ENCODE data around the gene CDH11. TPM values are rescaled to one million over a fixed set of nuclear protein-coding genes. Genes with fewer than 3 reads are reported as not detected.

Gene CDH11
- total and polyA plus RNA-seq, 2 donors (not counting 1 experiment from before 2014, with no cell fraction given) = not detected

DNA sequence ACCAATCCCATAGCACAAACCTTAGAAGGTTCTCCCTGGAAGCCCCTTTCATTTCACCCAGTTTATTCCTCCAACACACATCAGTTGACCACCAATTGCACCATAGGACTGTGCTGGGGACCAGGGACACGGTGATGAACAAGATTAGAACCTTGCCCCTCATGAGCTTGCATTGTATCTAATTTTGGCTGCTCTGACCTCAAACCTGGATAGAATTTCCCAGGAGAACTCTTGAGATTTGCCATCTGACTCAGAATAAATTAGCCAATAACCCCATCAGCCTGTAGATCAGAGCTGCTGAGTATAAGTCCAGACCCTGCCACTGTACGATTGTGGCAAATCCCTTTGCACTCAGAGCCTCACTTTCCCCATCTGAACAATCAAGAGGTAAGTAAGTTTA is 52.1 kb downstream of the CDH11 start:
- no peaks in the 10 kb centered on the region for H3K4me1 Mint-ChIP-seq
- Histone ChIP-seq H3K79me2 (ENCODE audit: control insufficient read depth, insufficient read depth, low read length) (no peaks in the 10 kb centered on the region), H3K27ac (ENCODE audit: low read length in 2 of 2) (no peak overlapping the region), H2AFZ (ENCODE audit: insufficient read depth, low read depth, low read length, poor library complexity, severe bottlenecking) (no peak overlapping the region), H3K4me1 (ENCODE audit: control insufficient read depth in 2 of 2, insufficient read depth in 2 of 2, low read length in 2 of 2) (no peaks in the 10 kb centered on the region), H3K36me3 (replicated peaks in 1 of 2; ENCODE audit: control extremely low read depth in 1 of 2, control insufficient read depth in 1 of 2, extremely low read depth in 1 of 2, insufficient read depth in 2 of 2, low read length in 1 of 2) (no peaks in the 10 kb centered on the region), H3K9me3 (ENCODE audit: control extremely low read depth in 1 of 3, control insufficient read depth in 2 of 3, insufficient read depth in 1 of 3, low read length in 2 of 3) (peaks cover 0 to 7% (median 0%) of the 10 kb centered on the region in 3 donors), H3K27me3 (replicated peaks in 1 of 4; ENCODE audit: control extremely low read depth in 1 of 4, control insufficient read depth in 3 of 4, insufficient read depth in 4 of 4, low read length in 3 of 4) (no peaks in the 10 kb centered on the region), H3K9ac (ENCODE audit: low read length) (no peak overlapping the region), H3K4me3 (ENCODE audit: control extremely low read depth in 1 of 5, extremely low read depth in 1 of 5, insufficient read depth in 1 of 5, low read depth in 2 of 5, low read length in 4 of 5) (no peak overlapping the region), H4K20me1 (ENCODE audit: control insufficient read depth, insufficient read depth, low read length, poor library complexity, severe bottlenecking) (no peaks in the 10 kb centered on the region), H3K4me2 (replicated peaks; ENCODE audit: low read depth, low read length, poor library complexity, severe bottlenecking) (no peak overlapping the region)
- no peak overlapping the region for H3K4me3 Mint-ChIP-seq
- intact Hi-C loops (cut with micrococcal nuclease) = no loop called here
- no peak overlapping the region for H3K27ac Mint-ChIP-seq
- TF ChIP-seq, protein P1, sequence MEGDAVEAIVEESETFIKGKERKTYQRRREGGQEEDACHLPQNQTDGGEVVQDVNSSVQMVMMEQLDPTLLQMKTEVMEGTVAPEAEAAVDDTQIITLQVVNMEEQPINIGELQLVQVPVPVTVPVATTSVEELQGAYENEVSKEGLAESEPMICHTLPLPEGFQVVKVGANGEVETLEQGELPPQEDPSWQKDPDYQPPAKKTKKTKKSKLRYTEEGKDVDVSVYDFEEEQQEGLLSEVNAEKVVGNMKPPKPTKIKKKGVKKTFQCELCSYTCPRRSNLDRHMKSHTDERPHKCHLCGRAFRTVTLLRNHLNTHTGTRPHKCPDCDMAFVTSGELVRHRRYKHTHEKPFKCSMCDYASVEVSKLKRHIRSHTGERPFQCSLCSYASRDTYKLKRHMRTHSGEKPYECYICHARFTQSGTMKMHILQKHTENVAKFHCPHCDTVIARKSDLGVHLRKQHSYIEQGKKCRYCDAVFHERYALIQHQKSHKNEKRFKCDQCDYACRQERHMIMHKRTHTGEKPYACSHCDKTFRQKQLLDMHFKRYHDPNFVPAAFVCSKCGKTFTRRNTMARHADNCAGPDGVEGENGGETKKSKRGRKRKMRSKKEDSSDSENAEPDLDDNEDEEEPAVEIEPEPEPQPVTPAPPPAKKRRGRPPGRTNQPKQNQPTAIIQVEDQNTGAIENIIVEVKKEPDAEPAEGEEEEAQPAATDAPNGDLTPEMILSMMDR (IDR thresholded peaks at IDR 0.05) = no peak
- TF ChIP-seq EZH2 (IDR thresholded peaks at IDR 0.05; ENCODE audit: borderline replicate concordance, insufficient read depth, low read depth, low read length, poor library complexity, severe bottlenecking) = no peak
- ChIA-PET POLR2A (no interaction called here), CTCF (no interaction called here)
- WGBS (ENCODE audit: insufficient coverage) = 80% methylated on average over 1 of the region's 2 CpGs
- H3K9me3 Mint-ChIP-seq (ENCODE audit: insufficient read depth) = no peaks in the 10 kb centered on the region
- ATAC-seq (ENCODE audit: low read depth) = no peak
- no peak for DNase-seq
- no peaks in the 10 kb centered on the region for H3K27me3 Mint-ChIP-seq

DNA sequence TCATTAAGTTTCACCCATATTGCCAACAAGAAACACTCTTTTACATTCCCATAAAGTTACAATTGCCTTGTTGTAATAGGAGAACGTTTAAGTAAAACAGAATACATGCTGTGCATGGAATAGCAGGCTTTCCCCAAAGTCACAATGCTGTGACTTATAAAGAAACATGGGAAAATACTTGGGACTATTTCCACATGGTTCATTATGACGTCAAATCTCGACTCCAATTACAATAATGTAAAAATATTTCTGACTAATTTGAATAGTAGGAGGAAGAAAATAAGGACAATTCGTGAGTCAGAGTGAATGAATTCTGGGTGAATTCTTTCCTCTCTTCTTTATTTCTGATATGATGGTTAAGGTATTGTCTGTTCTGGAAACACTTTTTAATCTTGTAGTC is 52.8 kb downstream of the CDH11 start:
- DNase-seq (no peak), ATAC-seq (ENCODE audit: low read depth) (no peak)
- H3K9ac ChIP-seq (ENCODE audit: low read length) = no peak overlapping the region
- no peaks in the 10 kb centered on the region for H3K27me3 ChIP-seq (replicated peaks in 1 of 4; ENCODE audit: control extremely low read depth in 1 of 4, control insufficient read depth in 3 of 4, insufficient read depth in 4 of 4, low read length in 3 of 4)
- H2AFZ ChIP-seq (ENCODE audit: insufficient read depth, low read depth, low read length, poor library complexity, severe bottlenecking) = no peak overlapping the region
- Mint-ChIP-seq H3K4me3 (no peak overlapping the region), H3K27ac (no peak overlapping the region), H3K9me3 (ENCODE audit: insufficient read depth) (no peaks in the 10 kb centered on the region), H3K27me3 (no peaks in the 10 kb centered on the region), H3K4me1 (no peaks in the 10 kb centered on the region)
- no peak overlapping the region for H3K4me3 ChIP-seq (ENCODE audit: control extremely low read depth in 1 of 5, extremely low read depth in 1 of 5, insufficient read depth in 1 of 5, low read depth in 2 of 5, low read length in 4 of 5)
- WGBS (ENCODE audit: insufficient coverage) = no CpG with 5 or more reads among the region's 4 CpGs
- H3K79me2 ChIP-seq (ENCODE audit: control insufficient read depth, insufficient read depth, low read length) = no peaks in the 10 kb centered on the region
- H3K4me2 ChIP-seq (replicated peaks; ENCODE audit: low read depth, low read length, poor library complexity, severe bottlenecking) = no peak overlapping the region
- no peak overlapping the region for H3K27ac ChIP-seq (ENCODE audit: low read length in 2 of 2)
- H3K36me3 ChIP-seq (replicated peaks in 1 of 2; ENCODE audit: control extremely low read depth in 1 of 2, control insufficient read depth in 1 of 2, extremely low read depth in 1 of 2, insufficient read depth in 2 of 2, low read length in 1 of 2) = no peaks in the 10 kb centered on the region
- CTCF ChIA-PET = no interaction called here
- peaks cover 0 to 7% (median 0%) of the 10 kb centered on the region in 3 donors for H3K9me3 ChIP-seq (ENCODE audit: control extremely low read depth in 1 of 3, control insufficient read depth in 2 of 3, insufficient read depth in 1 of 3, low read length in 2 of 3)
- no peaks in the 10 kb centered on the region for H4K20me1 ChIP-seq (ENCODE audit: control insufficient read depth, insufficient read depth, low read length, poor library complexity, severe bottlenecking)
- POLR2A ChIA-PET = no interaction called here
- no peak for TF ChIP-seq EZH2 (IDR thresholded peaks at IDR 0.05; ENCODE audit: borderline replicate concordance, insufficient read depth, low read depth, low read length, poor library complexity, severe bottlenecking)
- TF ChIP-seq, protein P1 (IDR thresholded peaks at IDR 0.05) = no peak
- no peaks in the 10 kb centered on the region for H3K4me1 ChIP-seq (ENCODE audit: control insufficient read depth in 2 of 2, insufficient read depth in 2 of 2, low read length in 2 of 2)
- intact Hi-C loops (cut with micrococcal nuclease) = no loop called here

All from B cell (primary cell).